Smooth muscle cell of the brain vasculature (primary cell): ENCODE measurements around the gene ANKRD63.

Experiments
- DNase-seq: peaks from one replicate; pipeline ENCODE4 v3.0.0-alpha.2; 2012; ENCODE audit warnings: low read depth, low spot score

The ANKRD63 gene

DNA sequence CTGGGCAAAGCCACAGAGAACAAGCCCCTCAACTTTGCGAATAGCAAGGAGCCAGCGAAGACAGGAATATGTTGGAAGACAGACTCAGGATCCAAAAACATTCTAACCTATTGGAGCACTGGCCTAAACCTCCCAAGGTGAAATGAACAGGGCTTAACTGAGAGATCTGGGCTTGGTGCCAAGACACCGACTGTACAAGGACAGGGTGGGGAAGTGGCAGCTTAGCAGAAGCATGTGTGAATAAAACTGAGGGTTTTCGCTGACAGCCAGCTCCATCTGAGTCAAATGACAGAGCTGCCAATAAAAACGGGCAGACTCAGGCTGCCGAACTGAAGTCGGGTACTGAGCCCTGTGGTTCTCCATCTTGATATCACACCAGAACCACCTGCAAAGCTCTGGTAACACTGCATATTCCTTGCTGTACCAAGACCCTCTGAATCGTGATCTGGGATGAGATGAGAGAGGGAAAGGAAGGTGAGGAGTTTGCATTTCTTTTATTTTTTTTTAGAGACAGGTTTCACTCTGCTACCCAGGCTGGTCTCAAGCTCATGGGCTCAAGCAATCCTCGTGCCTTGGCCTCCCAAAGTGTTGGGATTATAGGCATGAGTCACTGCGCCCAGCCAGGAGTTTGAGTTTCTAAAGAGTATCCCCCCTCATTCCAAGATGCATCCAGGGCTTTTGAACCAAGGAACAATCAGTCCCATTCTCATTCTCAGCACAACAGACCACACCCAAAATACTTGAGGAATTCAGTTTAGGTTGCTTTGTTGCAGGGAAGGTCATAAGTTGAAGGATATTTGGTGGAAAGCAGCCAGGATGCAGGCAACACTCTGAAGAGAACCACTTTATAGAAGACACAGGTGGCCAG is 30.9 kb upstream of the ANKRD63 start:
- DNase-seq, result no peak

DNA sequence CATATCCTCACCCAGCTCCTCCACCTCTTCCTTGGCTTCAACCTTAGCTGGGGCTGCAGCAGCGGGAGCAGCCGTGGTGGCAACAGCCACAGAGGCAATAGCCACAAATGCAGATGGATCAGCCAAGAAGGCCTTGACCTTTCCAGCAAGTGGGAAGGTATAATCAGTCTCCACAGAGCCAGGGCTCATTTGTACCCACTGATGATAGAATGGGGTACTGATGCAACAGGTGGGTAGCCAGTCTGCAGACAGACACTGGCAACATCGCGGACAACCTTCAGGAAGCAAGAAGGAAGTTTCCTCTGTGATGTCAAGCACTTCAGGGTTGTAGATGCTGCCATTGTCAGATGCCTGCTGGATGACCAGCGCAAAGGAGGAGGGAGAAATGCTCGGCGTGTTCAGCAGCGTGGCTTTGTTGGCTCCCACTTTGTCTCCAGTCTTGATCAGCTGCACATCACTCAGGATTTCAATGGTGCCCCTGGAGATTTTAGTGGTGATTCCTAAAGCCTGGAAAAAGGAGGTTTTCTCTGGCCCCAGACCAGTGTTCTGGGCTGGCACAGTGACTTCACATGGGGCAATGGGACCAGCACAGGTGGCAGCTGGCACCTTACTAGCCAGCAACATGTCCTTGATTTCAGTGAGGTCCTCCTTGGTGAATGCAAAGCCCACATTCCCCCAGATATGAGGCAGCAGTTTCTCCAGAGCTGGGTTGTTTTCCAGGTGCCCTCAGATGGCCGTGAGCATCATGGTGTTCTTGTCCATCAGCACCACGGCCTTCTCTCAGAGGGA is 29.7 kb upstream of the ANKRD63 start:
- DNase-seq, result no peak

DNA sequence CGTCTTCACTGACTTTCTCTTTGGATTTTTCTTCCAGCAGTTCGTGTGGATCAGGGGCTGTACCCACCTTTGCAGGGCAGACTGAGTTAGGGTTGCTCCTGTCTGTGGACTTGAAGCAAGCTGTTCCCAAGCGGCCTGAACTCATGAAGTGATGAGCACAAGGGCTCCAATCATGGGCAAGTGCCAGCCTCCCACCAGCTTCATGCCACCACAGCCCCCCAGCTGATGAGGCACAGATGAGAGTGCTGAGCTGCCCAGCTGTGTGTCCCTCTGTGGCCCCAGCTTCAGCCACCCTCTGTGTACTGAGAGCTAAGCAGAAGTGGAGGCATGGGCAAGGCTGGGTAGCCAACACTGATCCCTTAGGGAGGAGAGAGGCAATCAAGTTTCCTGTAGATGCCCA is 28.1 kb upstream of the ANKRD63 start:
- no peak for DNase-seq

DNA sequence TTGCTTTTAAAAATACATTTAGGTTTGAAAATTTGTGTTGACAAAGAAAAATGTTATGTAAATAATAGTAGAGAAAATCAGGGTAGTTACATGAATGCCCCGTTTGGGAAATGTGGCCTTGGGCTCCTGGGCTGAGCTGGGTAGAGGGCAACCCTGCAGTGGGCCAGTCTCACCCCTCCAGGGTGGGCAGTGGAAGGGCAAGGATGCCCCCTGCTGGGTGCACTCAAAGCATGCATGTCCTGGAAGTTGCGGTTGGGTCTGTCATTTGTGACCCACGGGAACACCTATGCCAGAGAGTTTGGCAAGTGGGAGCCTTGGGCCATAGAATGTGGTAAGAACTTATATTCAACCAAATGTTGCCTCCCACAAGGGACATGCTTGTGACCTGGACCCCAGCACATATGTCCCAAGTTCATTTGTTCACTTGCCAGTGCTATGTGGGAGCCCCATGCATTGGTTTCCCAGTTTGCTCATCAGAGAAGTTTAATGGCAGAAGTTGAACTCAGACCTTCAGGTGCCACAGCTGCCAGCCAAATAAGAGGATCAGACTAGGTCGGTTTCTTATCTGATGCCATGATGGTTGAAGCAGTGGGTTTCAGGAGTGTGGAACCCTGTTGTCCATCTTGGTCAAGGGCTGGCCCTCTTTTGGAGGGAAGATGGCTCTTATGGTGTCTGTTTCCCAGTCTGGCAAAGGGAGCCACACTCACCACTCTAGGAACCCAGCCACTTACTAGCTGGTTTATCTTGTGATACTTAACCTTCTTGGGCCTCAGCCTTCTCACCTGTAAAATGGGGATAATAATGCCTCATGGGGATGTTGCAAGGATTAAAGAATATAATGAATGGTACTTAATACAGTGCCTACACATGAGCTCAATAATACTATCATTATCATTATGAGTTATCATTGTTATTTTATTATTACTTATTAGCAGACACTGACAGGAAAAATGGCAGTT is 27.4 kb upstream of the ANKRD63 start:
- no peak for DNase-seq

DNA sequence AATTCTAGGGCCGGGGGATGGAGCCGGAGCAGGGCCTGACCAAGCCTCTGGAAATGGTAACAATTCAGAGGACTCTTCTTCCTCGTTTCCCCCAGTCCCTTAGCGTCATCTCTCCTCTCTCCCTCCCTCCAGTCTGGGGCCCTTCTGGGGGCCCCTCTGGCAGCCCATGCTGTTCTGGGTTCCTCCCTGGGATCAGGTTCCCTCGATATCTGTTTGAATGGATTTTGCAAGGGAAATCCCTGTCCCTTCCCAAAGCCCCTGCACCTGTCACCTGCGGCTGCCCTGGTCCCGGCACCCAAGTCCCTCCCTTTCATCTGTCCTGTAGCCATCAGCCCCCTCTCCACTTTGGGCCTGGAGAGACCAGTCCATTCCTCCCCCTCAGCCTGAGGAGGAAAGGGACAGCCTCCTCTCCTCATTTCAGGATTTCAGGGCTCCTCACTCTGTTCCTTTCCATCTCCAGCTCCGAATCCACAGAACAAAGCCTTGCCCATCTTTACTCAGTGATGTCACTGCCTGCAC is 26.5 kb upstream of the ANKRD63 start:
- no peak for DNase-seq

DNA sequence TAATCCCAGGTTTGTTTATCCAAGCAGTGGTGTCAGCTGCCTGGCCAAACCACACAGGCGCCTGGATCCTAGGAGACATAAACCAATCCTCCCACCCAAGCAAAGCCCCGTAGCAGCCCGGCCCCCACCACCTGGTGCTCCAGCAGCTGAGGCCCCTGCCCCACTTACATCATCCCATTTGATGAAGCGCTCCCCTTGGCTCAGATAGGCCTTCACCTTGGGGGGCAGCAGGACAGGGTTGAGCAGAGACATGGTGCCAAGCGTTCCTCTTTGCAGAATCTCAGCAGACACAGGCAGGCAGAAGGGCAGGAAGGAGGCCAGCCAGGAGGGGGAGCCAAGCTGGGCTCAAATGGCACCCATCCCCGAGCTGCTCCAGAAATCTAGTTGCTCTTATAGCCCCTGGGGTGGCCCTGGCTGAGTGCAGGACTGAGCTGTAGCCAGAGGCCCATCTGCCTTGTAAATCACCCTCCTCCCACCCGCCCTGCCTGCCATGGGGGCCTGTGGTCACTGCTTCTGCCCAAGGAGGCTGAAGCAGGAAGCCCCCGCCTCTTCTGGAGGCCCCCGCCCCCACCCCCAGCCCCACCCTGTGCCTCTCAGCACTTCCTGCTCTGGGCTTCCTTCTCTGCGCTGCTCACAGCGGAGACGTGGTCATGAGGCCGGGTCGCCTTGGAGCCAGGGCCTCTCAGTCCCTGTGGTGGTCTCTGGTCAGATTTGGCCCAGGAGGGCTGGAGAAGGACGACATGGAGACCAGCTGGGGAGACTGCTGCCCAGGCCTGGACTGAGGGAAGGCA is 24.8 kb upstream of the ANKRD63 start, which contains the start of gene PLCB2:
Gene PLCB2, minus strand, starts transcription at position 515 of the 791 bp plus-strand sequence. Its CDS starts 263 bp downstream, at position 252.
- DNase-seq, result no peak

DNA sequence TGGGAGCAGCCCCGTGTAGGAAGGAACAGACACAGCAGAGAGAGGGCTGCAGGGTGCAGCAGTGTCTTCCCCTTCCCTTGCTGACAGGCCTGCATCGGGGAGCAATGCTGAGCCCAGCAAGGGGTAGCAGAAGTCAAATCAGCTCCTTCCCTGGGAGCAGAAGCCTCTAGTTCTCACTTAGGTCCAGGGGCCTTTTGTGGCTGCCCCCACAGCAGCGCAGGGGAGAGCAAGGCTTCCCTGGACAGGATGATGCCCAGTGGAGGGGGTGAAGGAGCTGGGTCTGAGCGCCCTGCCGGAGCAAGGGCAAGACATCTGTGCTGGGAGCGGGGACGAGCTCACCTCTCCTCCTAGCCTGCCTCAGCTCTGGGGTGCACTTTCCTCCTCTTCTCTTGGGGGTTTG is 24.0 kb upstream of the ANKRD63 start:
- DNase-seq, result no peak

DNA sequence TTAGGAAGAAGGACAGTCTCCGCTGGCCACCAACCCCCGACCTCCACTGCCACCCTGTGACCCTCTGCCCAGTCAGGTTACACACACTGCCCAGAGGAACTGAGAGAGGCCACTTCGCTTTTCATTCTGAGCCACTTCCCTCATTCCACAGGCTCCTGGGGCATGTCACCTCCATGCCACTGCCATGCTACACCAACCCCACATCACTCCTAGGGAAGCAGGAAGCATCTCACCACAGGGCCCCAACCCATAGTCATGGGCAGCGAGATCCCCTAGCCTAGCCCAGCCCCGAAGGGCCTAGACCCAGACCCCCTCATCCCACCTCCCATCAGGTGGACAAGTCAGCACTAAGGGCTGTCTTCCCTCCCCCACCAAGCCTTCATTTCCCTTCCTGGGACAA is 23.5 kb upstream of the ANKRD63 start:
- DNase-seq, result no peak

DNA sequence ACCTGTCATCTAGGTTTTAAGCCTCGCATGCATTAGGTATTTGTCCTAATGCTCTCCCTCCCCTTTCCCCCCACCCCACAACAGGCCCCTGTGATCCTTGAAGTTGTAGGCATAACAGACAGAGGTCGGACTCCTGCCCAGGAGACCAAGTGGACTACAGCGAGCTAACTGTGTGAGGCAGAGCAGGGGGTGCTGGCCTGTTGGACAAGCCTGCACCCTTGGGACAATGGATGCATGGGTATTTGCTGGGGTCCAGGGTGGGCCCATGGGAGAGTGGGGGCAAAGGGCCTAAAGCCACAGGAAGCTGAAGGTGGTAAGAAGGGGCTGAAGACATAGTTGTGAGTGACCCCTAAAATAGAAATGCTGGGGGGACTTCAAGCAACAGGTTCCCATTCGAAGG is 22.4 kb upstream of the ANKRD63 start:
- DNase-seq, result no peak

DNA sequence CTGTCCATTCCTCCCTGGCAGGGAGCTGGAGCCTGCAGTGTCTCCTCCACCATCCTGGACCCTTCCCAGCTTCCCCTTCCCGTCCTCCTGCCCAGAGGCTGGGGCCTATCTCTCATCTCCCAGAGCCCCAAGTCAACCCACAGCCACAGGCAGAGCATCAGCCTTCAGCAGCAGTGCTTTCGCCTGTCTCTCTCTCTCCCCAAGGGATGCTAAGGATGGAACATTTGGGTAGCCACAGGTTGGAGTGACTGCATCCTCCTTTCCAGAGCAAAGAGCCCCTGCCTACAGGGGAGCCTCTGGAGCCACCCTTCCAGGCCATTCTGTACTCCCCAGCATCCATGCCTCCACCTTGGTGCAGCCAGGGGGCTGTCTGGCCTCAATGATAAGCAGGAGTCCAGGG is 20.7 kb upstream of the ANKRD63 start:
- no peak for DNase-seq

DNA sequence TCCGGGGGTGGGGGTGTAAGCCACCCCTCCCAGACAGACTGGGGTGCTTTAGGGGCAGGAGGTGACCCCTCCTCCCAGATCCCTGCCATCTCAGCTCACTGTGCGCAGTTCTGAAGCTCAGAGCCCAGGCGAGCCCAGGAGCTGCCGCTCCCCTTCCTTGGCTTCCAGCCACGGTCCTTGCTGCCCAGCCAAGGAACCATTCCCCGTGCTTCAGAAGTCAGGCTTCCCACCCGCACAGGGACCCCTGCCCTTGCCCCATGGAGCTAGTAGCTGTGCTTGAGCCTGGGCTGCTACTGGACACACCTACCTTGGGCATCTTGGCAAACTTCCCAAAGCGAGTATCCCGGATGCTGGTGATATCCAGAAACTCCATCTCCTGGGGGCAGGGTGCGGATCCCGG is 20.1 kb upstream of the ANKRD63 start:
- DNase-seq, result no peak

DNA sequence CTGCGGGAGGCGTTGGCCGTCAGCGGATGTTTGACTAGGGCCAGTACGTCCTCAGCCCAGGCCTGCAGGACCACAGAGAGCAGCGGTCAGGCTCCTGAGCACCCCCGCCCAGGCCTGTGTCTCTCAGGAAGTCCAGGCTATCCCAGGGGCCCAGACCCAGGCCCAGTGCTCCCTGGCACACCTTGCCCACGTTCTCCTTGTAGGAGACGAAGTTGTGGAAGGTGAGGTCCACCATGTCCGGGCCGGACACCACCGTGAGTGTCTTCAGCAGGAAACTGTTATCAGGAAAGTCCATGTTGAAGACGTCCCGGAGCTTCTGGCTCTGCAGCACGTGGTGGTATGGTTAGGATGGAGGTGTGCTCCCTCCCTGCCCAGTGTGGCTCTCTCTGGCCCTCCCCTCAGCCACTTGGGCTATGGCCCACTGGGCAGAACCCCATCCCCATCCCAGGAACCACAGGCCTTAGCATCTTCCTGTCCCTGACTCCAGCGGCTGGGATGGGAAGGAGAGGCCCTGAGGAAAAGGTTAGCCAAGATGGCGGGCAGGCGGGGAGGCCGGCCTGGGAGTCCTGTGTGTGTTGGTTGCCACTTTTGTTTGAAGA is 19.5 kb upstream of the ANKRD63 start:
- DNase-seq, result no peak

DNA sequence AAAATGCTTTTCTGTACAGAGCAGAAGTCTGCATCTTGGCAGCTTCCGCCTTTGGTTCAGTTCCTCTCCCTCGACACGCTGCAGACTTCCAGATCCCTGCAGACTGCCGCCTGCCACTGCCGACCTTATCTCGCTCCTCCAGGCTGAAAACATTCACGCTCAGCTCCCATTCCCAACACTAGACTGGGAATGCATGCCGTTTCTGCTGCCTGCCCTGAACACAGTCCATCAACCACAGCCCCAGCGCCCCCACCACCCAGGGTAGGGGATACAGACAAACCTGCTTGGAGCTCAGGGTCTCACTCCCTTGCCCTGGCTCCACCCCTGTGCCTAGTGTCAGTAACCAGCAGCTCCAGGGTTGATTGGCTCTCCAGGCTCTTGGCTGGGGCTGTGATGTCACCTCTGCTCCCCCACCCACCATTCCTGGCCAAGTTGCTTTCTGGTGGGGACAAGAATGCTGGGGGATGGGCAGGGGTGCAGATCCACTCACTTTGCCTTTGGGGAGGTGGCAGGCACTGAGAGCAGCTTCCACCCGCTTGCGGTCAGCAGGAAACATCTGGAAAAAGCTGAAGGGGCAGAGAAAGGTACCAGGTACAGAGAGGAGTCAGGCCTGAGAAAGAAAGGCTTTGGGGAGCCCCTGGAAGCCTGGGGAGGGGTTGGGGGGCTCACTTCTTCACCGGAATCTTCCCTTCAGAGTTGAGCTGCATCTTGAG is 18.8 kb upstream of the ANKRD63 start:
- no peak for DNase-seq

DNA sequence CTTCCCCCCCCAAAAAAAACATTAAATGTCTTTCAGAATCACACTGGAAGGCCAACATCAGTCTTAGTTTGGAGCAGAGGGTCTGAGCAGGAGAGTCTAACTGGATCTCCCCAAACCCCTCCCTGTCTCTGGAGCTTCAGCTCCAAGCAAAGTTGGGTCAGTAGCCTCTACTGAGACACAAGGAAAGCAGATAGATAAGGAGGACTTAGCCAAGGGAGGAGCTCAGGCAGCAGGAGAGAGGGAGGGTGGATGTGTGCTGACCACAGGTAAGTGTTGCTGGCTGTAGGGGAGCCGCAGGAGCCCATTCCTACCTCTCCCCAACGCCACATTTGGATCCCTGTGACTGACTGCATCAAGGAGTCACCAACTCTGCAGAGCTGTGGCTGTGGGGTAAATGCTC is 17.9 kb upstream of the ANKRD63 start:
- DNase-seq, result no peak

DNA sequence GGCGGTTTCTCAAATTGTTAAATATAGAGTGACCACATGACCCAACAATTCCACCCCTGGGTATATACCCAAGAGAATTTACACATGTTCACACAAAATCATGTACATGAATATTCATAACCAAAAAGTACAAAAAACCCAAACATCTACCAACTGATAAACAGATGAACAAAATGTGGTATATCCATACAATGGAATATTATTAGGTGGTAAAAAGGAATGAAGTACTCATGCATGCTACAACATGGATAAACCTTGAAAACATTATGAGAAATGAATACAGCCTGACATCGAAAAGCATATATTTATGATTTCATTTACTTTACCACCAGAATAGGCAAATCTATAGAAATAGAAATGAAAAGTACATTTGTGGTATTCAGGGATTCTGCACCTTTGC is 17.5 kb upstream of the ANKRD63 start:
- no peak for DNase-seq

DNA sequence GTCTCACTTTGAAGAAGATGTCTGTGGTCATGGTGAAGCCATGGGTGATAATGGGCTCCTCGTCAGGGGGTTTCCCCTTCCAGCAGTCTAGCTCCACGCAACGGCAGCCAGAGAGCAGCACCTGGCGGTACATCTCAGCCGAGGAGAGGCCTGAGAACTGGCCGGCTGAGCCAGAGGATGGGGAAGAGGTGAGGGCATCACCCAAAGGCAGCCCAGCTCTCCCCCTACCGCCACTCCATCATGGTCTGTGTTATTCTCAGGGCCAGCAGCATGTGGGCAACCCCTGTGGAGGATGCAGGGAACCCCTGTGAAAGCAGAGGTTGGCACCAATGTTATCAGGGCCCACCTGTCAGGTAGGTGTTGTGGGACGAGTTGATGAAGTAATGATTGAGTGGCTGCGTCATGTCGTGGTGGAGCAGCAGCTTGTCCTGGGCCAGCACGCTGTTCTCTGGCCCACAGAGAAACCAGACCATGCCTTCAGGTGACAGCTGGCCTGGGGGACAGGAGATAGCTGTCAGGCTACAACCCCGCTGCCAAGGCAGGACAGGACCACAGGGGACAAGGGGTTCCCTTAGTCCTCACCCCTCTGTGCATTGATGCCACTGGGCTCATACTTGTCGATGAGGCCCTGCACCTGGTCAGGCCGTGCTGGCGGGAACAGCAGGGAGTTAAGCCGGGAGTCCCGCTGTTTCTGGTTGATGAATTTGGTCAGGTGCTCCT is 15.5 kb upstream of the ANKRD63 start:
- no peak for DNase-seq

DNA sequence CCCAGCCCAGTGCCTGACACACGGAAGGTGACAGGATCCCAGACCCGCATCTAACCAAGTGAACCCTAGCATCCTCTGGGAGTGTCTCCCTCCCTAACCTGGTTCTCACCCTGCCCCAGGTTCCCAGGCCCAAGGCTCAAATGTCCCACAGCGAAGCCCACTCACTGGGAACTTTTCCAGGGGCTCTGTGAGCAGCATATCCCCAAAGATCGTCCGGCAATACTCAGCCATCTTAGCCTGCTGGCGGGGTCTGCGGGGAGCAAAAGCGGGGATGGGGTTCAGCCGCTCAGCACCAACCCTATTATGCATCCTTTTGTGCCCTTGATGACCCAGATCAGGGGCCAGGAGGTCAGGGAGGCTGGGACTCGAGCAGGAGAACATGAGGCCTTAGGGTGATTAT is 14.5 kb upstream of the ANKRD63 start:
- DNase-seq, result no peak

DNA sequence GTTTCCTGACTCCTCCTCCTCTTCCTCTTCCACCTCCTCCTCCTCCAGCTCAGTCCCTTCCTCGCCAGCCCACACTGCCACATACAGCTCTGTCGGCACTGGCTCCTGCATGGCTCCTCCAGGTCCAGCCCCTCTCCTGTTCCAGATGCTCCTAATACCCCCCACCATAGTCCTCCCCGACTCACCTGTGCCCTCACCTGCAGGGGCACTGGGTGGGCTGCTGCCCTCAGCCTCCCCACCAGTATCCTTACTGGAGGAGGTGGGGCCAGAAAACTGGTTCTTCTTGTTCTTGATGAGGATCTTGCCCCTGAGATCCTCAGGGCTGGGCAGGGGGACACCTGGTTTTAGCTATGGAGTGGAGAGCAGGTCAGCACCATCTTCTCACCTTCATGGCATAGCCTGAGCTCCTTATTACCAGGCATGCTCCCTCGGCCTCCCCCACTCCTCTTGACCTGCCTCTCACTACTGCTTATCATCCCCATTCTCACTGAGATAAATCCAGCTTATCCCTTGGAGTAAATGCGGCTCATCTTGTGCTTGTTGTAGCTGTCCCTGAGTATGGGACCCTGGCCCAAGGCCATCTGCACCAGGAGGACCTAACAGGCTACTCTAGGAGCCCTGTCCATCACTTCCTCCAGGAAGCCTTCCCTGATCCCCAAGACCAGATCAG is 13.8 kb upstream of the ANKRD63 start:
- no peak for DNase-seq
